ENCODE data around the gene GPATCH4.
"Not testable (repeated sequence)": the region's sequence is repeated elsewhere in the genome, so short reads cannot be mapped to it uniquely, and the experiment has no call there.

GPATCH4 gene

GRCh38 chr1:156625436-156626078 lies 24.3 kb upstream of the GPATCH4 start:
- DNase-seq, result no peak

DNA sequence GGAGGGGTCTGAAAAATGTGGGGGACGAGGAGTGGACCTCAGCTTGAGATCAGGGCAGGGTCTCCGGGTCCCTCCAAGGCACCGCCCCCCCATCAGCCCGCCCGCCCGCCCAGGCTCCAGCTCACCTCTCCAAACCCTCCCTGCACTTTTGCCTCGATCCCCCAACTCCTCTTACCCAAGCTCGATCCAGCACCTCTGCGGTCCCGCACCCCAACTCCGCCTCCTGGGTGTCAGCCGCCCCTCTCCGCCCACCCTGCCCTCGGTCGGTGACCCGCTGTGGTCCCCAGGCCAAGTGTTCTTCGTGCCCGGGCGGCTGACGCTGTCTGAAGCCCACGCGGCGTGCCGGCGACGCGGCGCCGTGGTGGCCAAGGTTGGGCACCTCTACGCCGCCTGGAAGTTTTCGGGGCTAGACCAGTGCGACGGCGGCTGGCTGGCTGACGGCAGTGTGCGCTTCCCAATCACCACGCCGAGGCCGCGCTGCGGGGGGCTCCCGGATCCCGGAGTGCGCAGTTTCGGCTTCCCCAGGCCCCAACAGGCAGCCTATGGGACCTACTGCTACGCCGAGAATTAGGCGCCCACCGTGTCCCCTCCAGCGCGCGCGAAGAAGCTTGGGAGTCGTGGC lies 23.6 kb upstream of the GPATCH4 start:
- DNase-seq, result no peak

DNA sequence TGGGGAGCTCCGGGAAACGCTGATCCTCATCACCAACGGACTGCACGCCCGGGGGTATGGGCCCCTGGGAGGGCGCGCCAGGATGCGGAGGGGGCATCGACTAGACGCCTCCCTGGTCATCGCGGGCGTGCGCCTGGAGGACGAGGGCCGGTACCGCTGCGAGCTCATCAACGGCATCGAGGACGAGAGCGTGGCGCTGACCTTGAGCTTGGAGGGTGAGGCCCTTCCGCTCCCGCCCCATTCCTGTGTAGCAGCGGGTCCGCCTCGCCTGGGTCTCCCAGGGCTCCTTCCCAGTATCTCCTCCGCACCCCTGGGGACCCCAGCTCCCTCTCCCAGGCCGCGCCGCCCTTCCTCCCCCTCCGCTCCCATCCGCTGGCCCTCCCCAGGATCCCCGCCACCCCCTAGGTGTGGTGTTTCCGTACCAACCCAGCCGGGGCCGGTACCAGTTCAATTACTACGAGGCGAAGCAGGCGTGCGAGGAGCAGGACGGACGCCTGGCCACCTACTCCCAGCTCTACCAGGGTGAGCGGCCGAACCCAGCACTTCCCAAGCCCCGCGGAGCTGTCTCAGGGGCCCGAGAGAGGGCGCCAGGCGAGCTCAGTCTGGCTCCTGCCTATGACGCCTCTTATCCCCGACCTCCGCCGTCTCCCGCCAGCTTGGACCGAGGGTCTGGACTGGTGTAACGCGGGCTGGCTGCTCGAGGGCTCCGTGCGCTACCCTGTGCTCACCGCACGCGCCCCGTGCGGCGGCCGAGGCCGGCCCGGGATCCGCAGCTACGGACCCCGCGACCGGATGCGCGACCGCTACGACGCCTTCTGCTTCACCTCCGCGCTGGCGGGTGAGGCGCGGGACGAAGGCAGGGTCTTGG lies 22.9 kb upstream of the GPATCH4 start:
- peak; percentile 74 for DNase-seq

GRCh38 chr1:156622581-156623297 lies 21.5 kb upstream of the GPATCH4 start:
- no peak for DNase-seq

- DNase-seq, result no peak
These were observed 18.3 kb upstream of the GPATCH4 start for GRCh38 chr1:156619582-156619955.

- DNase-seq, result peak; percentile 66
These were observed 17.7 kb upstream of the GPATCH4 start, which contains the start of gene HAPLN2 for GRCh38 chr1:156618853-156619581. HAPLN2 (plus strand) TSS chr1:156619415; CDS start chr1:156623491, 4,076 bp downstream.

DNA sequence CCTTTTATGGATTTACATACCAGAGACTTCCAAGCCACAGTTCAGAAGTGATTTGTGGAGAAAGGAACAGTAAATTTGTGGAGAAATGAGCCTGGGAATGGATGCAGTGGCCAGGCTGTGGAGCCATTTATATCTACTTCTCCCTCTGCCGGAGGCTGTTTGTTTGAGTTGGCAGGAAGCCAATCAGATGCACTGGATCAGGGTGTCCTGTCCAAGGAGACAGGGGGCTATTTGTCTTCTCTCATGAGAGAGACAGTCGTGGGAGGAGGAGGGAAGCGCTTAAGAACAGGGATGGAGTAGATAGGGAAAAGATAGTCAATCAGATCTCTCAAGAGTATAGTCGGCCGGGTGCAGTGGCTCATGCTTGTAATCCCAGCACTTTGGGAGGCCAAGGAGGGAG lies 15.2 kb upstream of the GPATCH4 start:
- DNase-seq, result peak; percentile 69

DNA sequence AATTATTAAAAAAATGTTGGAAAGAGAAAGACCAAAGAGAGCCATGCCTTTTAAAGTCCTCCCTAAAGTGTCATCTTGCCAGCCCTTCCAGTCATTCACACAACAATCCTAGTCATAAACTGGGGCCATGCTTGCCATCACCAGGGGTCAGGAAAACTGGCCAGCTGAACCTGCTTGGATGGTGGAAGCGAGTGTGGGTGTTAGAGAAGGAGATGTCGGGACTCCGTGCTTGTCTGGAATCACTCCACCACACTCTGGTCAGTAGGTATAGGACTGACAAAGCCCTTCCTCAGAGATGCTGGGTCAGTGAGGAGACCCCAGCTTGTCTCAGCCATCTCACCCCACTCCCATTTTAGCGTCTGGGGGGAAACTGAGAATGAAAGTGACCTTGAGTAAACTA lies 14.7 kb upstream of the GPATCH4 start:
- no peak for DNase-seq

GRCh38 chr1:156612666-156613065 lies 11.4 kb upstream of the GPATCH4 start:
- DNase-seq, result no peak

- DNase-seq, result not testable (repeated sequence)
These were observed 8.8 kb upstream of the GPATCH4 start for GRCh38 chr1:156610072-156610471.

DNA sequence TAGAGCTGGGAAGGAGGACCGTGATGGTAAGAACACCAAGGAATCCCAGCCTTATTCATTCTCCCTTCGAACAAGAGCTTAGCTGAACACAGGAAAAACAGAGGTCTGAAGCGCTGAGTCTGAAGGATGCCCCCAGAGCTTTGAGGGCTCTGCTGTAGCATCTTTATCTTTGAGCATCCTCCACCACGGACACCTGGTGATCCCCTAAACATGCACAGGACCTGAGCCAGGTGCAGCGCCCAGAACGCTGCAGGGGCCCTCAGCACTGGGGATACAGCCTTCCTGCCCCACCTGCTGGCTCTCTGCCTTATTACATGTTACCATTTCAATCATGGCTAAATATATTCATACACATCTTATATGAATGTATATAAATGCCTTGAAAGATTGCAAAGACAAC lies 7.7 kb upstream of the GPATCH4 start:
- DNase-seq, result peak; percentile 68

DNA sequence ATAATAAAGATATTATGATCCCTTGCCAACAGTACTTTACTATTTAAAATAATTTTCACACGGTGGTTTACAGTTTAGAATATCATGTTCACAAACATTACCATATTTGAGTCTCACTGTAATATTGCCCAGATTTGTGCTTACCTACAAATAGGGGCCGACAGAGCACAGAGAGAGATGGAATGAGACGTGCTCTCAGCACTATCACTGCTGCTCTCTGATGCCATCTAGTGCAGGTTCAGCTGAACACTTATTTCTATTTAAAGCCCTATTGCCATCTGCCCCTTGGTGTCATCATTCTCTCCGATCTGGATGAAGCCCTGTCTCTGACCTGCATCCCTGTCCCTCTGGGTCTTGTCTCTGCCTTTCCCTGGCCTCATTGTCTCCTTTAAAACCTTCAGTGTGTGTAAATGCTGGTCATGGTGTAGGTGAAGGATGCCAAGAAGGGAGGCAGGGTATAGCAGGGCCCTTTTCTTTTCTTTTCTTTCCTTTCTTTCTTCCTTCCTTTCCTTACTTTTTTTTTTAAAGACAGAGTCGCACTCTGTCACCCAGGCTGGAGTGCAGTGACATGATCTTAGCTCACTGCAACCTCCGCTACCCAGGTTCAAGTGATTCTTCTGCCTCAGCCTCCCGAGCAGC lies 6.9 kb upstream of the GPATCH4 start:
- DNase-seq, result peak; percentile 96

DNA sequence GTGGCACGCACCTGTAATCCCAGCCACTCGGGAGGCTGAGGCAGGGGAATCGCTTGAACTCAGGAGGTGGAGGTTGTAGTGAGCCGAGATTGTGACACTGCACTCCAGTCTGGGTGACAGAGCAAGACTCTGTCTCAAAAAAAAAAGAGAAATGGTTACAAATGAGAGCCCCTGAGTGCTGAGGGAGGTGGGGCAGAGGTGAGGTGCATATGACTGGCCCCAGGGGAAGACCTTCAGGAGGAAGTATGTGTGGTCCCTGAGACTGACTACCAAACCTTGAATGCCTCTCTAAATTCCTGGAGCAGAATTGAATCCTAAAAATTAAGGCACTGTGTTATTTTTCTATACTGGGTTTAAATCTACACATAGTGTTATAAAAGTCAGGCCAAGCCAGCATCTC lies 6.1 kb upstream of the GPATCH4 start:
- DNase-seq, result not testable (repeated sequence)

- no peak for DNase-seq
These were observed 1.3 kb upstream of the GPATCH4 start for GRCh38 chr1:156602557-156602993.

DNA sequence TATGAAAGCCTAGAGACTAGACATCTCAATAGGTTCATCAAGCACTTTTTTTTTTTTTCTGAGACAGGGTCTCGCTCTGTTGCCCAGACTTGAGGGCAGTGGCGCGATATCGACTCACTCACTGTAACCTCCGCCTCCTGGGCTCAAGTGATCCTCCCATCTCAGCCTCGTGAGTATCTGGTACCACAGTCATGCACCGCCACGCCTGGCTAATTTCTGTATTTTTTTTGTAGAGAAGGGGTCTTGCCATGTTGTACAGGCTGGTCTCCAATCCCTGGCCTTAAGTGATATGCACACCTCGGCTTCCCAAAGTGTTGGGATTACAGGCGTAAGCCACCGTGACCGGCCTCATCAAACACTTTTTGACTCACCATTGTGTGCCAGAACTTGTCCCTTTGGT lies 613 bp upstream of the GPATCH4 start:
- DNase-seq, result peak; percentile 68

- DNase-seq, result no peak
These were observed 552 bp downstream of the GPATCH4 start for GRCh38 chr1:156600733-156601121.

DNA sequence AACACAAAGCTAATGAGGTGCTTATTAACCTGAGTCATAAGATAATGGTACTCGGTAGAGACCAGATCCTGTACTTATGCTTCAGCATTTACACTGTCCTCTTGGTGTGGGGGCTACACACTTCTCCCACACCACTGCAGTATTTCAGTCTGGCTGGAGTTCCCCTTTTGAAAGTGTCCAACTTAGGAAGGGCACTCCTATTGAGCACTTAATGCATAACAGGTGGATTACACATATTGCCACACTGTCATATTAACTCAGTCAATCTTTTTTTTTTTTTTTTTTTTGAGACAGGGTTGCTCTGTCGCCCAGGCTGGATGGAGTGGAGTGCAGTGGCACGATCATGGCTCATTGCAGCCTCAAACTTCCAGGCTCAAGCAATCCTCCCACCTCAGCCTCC lies 1.5 kb downstream of the GPATCH4 start:
- no peak for DNase-seq

- no peak for DNase-seq
These were observed 2.4 kb downstream of the GPATCH4 start for GRCh38 chr1:156598731-156599432.

DNA sequence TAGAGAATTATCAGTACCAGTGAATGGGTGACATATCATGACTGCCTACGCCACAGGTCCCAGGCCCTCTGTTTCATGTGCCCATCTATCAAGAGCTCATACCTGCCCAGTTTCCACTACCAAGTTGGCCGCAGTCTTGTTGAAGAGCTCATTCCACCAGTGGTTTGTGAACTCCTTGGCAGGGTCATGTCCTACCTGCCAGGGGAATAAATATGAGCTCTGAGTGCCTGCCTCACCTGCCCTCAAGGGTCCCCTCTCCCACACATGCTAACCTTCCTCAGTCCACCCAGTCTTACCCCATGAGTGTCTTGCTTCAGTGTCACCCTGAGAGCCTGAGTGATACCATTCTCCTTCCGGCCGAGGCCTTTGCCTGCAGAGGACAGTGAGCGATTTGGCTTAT lies 3.2 kb downstream of the GPATCH4 start:
- no peak for DNase-seq

DNA sequence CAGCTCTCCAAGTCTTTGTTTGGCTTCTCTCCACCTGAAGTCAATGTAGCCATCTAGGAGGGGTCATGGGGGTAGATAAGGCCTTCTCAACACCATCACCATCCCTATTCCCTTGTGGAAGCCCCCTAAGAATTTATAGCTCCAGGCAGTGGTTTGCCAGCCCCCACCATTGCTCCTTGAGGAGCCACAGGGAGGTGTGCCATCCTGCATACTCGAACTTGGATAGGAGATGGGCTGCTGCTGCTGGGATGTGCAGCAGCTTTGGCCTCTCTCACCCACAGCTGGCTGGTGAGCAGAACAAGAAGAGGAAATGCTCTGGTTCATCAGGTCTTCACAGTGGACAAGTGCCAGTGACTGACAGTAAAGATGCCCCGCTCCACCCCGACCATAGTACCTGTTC lies 4.9 kb downstream of the GPATCH4 start:
- DNase-seq, result no peak

DNA sequence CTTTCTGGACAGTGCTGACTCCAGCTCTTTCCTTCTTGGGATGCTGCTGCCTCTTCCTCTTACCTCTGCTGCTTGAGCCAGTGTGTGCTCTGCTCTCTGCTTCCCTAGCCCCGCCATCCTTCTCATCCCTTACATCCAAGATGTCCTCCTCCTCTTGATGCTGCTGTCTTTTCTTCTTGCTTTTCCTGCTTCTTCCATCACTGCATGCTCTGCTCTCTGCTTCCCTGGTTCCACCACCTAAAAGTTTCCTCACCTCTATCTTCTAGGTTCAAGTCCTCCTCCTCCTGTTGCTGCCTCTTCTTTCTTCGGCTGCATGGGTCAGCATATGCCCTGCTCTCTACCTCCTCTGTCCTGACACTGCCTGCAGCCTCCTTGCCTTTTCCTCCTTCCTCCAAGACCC lies 6.3 kb downstream of the GPATCH4 start:
- no peak for DNase-seq

All from SHP77 treated with DMSO at 0.1 percent for 48 hours (cell line).